CD4-positive, alpha-beta T cell treated with Interferon gamma for 1 hour (primary cell): ENCODE results near the gene SELENOF.
"Not testable (repeated sequence)": the region's sequence is repeated elsewhere in the genome, so short reads cannot be mapped to it uniquely, and the experiment has no call there.

ENCODE experiments used
- DNase-seq: peaks from one replicate; pipeline ENCODE4 v3.0.0-alpha.2; 2020

The SELENOF gene

DNA sequence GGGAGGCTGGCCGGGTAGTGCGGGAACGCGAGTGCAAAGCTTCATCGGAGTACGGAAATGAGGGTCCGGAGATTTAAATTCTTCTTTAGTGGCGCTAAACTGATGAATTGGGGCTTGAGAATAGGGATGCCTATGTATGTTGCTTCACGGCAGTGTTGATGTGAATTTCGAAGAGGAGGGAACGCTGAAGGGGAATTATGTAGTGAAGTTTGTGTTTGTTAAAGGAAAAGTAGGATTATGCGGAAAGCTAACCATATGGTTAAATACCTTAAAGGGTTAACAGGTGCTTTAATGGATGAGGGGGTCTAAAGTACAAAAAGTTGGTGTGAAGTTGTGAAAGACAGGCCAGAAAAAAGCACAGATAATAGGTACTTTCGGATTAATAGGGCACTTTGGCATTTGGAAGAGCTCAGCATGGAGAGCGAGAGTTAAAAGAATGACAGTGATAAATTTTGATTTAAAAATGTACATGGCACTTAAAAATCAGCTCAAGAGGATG, 1.9 kb upstream of the SELENOF start:
- no peak for DNase-seq

DNA sequence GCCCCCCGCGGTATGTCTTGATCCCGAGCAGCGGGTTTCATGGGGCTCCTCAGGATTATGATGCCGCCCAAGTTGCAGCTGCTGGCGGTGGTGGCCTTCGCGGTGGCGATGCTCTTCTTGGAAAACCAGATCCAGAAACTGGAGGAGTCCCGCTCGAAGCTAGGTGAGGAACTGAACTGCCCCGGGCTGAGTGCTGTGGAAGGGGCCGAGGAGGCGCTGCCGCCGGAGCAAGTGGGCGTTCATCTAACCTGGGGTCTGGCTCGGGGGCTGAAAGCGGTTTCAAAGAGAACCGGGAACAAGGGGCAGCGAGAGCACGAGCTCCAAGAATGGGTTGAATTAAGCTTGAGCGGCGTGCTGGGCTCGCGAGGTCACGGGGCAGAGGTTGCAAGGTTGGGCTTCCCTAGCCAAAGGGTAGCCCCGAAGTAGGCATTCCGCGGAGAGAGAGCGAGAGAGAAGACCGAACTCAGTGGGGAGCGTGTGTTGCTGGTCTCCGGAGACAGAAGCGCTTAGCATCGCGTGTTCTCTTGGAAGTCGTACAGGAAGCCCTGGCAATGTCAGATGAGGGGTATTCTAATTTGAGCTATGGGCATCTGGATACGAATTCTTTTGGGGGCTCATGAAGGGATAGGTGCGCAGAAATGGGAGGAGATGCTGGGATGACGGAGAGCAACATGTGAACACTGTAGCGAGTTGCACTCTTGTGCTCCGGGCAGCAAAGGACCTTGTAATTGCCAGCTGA, 1.2 kb upstream of the SELENOF start:
- peak; percentile 28 for DNase-seq

DNA sequence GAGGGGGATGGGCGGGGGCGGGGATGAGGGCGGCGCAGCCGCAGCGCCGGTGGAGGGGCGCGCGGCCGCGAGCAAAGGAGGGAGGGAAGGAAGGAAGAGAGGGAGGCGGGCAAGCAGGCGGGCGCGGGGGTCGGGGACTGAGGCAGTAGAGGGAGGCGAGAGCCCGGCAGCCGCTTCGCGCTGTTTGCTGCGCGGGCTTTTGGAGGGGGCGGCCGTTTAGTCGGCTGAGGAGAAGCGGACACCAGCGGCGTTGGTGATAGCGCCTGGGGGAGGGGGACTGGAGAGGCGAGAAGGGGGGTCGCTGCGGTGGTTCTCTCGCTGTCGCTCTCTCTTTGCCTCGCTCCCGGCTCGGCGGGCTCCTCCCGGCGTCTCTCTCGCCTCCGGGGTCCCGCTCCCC, 673 bp upstream of the SELENOF start, which contains the start of gene HS2ST1:
Gene HS2ST1, plus strand, starts transcription at position 35 of the 397 bp plus-strand sequence.
- no peak for DNase-seq

DNA sequence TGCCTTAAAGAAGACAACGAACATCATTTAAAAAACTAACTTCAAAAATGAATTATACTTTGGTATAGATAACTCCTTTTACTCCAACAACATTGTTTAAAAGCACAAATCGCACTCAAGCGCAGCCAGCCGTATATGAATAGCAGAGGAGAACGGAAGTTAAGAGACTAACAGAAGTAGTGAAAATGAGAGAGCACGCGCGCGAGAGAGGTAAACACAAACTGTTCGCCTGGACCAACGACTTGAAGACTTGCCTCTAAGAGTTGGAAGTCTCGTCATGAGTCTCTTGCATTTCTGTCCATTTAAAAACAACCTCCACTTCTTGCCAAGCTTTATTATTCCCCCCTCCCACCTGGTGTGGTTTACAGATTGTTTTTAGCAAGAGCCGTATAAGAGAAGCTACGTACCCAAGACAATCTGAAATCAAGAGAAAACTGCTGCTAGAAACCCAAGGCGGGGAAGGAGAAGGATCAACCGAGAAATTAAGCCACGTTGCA, 479 bp downstream of the SELENOF start:
- DNase-seq, result peak; percentile 15

DNA sequence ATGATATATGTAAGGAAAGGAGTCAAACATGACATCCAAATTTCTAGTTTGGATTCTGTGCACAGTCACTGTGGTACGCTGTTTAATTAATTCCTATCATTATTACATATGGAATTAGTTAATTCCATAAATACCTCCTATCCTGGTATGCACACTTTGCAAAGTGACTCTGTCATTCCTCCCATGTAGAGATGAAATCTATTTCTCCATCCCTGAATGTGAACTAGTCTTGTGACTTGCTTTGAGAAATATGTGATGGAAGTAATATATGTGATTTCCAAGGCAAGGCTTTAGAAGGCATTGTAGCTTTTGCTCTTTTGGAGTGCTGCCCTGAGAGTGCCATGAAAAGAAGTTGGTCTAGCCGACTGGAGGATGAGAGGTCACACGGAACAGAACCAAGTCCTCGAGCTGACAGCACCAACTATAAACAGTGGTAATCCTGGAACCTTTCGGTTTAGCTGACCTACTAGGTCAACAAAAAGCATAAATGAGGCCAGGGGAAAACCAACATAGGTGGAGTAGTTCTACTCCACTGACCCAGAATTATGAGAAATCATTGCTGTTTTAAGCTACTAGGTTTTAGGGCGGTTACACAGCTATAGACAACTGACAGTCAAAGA, 1.5 kb downstream of the SELENOF start:
- no peak for DNase-seq

DNA sequence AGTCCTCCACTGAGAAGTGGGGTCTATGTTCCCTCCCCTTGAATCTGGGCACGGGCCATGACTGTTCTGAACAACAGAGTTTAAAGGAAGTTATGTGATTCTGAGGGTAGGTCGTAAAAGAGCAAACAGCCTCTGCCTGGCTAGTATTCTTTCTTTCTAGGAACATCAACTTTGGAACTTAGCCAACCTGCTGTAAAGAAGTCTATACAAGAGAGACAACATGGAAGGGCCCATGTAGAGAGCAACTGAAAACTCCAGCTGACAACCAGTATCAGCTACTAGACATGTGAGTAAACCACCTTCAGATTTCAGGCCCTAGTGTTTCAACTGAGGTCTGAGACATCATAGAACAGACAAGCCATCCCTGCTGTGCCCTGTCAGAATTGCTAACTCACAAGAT, 7.5 kb downstream of the SELENOF start:
- DNase-seq, result no peak

DNA sequence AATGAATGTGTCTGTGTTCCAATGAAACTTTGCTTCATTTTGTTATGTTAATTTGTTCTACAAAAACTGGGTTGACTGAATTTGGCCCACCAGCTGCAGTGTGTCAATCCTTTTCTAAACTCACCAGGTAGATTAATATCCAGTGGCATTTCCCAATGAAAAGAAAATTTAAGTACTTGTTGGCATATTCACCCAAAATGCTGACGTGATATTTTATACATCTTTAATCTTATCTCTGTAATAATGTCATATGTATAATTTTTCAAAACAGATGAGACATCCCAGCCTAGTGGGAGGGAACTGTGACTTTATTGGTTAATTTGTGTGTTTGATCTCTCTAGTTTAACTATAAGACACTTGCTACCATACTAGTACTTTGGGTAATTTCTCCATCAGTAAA, 8.1 kb downstream of the SELENOF start:
- no peak for DNase-seq

DNA sequence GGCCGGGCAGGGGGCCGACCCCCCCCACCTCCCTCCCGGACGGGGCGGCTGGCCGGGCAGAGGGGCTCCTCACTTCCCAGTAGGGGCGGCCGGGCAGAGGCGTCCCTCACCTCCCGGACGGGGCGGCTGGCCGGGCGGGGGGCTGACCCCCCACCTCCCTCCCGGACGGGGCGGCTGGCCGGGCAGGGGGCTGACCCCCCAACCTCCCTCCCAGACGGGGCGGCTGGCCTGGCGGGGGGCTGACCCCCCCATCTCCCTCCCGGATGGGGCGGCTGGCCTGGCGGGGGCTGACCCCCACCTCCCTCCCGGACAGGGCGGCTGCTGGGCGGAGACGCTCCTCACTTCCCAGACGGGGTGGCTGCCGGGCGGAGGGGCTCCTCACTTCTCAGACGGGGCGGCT, 14.5 kb downstream of the SELENOF start:
- DNase-seq, result not testable (repeated sequence)

DNA sequence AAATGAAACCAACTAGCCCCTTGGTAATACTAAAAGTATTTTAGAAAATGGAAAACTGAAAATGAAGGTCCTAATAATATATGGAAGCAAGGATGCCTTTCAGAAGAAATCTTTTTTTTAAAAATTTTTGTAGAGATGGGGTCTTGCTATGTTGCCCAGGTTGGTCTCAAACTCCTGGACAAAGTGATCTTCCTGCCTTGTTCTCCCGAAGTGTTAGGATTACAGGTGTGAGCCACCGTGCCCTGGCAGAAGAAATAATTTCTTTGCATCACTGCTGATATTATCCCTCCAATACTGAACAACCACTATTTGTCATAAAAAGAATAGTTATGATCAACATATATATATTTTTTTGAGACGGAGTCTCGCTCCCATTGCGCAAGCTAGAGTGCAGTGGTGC, 25.6 kb downstream of the SELENOF start:
- DNase-seq, result no peak

DNA sequence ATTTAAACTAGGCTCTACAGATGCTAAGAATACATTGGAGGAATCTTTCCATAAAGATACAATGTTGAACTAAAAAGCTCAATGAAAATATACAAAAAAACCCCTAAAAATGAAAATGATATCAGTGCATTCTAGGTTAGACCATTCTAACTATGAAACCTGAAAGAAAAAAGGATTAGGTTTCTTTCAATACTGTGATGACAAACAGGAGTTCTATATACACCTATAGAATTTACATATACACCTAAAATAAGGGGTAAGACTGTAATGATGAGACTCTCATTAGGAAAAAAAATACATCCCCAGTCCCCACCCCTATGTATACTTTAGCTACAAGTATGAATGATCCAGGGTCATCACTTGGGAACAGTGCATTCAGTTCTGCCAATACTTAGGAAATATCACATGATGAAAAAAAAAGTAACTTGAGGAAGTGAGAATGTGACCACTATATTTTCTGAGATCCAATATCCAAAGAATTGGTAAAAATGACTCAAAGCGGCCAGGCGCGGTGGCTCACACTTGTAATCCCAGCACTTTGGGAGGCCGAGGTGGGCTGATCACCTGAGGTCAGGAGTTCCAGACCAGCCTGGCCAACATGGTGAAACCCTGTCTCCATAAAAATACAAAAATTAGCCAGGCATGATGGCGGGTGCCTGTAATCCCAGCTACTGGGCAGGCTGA, 26.3 kb downstream of the SELENOF start:
- DNase-seq, result no peak

DNA sequence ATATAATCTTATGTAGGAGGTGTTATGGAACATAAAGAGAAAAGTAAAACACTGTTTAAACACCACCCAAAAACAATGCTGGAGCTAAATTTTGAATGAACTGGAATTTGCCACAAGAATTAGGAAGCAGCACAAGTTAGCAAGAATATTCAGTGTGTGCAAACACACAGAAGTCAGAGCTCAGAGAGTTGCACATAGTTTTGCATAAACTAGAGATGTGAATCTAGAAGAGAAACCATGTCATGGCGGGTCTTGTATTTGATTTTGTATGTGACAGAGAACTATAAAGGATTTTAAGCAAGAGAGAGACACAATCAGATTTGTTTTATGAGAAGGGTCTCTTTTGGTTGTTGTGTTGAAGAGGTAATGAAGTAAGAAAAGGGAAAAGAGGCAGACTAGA, 38.2 kb downstream of the SELENOF start:
- no peak for DNase-seq

DNA sequence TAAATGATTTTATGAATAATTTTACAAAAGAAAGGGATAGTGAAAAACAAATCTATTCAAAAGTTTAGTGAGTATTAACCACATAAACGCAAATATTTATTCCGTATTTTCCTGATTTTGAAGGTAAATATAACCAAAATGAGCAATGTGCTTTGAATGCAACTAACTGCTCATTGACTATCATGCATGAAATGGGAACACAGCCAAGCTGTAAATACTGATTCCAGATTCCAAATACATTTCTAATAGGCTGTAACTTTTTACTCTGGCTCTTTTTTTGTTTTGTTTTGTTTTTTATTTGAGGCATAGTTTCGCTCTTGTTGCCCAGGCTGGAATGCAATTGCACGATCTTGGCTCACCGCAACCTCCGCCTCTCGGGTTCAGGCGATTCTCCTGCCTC, 41.8 kb downstream of the SELENOF start:
- DNase-seq, result no peak

DNA sequence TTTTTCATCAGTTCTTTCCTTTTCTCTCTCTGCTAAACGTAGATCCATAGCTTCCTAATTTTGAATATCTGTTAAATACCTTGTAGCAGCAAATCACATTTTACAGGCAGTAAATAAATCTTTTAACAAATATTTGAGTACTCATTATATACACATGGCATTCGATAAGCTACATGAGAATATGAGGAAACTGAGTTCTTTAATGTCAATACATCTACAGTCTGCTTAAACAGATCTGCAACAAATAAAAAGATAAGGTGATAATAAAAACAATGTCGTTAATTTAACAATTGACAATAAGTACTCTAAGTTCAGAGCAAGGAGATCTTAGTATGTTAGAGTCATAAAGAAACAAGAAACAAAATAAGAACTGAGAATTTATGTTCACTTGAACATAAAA, 42.9 kb downstream of the SELENOF start:
- no peak for DNase-seq

DNA sequence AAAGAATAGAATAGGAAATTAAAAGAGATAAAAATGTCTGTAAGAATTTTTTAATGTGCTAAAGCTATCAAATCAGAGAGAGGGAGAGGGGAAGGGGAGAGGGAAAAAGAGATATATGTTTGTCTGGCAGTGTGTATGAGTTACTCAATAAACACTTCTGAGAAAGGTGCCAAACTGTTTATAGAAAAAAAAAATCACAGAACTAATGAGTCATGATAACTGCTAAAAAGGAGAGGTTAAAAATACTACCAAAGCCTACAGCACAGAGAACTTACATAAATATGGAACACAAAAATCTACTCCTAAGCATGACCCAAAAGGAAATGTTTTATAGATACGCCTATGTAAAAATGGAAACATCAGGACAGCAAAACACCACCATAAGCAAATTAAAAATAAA, 45.4 kb downstream of the SELENOF start:
- DNase-seq, result no peak

DNA sequence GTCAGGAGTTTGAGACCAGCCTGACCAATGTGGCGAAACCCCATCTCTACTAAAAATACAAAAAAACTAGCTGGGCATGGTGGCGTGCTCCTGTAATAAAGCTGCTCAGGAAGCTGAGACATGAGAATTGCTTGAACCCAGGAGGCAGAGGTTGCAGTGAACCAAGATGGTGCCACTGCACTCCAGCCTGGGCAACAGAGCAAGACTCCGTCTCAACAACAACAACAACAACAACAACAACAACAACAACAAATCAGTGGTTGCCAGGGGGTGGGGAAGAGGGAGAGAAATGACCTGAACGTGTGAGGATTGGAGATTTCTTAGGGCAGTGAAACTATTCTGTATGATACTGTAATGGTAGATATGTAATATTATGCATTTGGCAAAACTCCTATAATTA, 46.6 kb downstream of the SELENOF start:
- not testable (repeated sequence) for DNase-seq

DNA sequence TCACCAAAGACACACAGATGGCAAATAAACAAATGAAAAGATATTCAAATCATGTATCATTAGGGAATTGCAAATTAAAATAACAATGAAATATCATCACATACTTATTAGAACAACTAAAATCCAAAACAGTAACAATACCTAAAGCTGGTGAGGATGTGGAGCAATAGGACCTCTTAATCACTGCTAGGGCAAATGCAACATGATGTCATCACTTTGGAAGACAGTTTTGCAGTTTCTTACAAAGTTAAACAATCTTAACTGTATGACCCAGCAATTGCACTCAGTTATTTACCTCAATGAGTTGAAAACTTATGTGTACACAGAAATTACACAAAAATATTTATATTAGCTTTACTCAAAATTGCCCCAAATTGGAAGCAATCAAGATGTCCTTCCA, 47.3 kb downstream of the SELENOF start:
- DNase-seq, result no peak

DNA sequence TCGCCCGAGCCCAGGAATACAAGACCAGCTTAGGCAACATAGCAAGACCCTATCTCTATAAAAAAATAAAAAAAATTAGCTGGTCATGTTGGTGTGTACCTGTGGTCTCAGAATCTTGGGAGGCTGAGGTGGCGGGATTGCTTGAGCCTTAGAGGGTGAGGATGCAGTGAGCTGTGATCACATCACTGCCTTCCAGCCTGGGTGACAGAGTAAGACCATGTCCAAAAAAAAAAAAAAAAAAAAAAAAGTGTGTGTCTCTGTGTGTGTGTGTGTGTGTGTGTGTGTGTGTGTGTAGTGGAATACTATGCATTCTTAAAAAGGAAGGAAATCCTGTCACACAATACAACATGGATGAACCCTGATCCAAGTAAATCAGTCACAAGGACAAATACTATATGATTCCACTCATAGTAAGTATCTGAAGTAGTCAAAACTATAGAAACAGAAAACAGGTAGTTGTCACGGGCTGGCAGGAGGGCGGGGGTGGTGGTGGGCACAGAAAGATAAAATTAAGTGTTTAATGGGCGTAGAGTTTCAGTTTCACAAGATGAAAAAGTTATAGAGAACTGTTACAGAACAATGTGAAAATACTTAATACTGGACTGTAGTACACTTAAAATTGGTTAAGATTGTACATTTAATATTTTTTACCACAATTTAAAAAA, 47.8 kb downstream of the SELENOF start:
- peak; percentile 5 for DNase-seq

DNA sequence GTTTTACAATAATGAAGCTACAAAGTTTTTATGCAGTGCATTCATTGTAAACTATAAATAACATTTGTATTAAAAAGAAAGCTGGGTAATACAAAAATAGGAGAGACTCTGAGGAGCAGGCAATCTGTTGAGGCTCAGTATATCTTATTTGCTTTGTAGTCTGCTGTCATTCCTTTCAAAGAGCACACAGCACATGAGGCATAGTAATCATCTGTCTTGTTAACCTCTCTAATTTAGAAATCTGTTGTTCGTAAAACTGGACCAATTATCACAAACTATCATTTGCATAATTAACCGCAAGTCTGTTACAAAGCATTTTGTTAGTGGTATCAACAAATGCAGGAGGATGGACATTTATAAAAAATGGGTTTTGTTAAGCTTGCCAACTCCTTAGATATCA, 51.0 kb downstream of the SELENOF start:
- DNase-seq, result no peak

DNA sequence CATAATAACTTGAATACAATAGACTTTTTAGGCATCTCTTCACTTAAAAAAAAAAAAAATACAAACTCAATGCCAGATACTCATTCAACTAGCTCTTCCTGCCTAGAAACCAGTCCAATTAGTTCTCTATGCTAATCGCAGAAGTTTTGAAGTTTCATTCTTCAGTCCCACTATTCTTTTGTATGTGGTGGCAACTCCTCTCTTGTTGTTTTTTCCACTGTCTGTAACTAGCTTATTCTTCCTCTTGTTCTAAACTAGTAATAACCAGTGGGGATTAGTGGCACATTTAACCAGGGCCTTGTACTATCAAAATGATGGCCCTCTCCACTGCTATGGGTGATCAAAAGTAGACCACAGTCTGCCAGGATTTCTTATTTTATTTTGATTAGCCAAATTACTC, 52.5 kb downstream of the SELENOF start:
- DNase-seq, result no peak

DNA sequence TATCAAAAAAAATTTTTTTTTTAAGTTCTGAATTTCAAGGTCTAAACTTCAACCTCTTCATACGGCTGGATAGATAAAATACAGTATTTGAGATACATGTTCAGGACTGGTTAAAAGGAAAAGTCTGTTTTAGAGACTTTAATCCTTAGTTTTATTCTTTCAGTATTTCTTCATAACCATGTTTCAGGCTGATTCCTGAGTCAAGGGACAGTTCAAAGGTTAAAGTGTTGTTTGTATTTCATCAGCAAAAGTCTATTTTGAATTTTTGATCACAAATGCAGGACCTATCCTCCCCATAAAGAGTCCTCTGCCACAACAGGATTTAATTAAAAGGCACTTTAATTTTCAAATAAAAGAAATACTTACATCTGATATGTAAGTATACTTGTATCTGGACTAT, 53.5 kb downstream of the SELENOF start:
- no peak for DNase-seq

DNA sequence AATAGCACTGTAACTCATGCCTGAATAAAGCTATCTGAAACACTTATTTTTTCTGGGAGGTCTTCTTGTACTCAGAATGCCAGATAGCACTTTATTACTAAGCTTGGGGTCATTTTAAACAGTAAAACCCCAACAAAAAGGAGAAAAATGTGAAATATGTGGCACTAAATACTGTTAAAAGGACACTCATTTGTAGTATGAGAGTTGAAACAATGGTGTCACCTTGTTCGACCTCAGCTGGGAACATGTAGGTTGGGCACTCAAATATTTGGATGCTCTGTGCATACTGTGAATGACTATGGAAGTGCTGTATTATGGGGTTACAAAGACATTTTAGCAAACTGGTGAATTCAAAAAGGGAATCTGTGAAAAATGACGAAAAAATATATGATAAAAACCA, 53.9 kb downstream of the SELENOF start:
- DNase-seq, result no peak

DNA sequence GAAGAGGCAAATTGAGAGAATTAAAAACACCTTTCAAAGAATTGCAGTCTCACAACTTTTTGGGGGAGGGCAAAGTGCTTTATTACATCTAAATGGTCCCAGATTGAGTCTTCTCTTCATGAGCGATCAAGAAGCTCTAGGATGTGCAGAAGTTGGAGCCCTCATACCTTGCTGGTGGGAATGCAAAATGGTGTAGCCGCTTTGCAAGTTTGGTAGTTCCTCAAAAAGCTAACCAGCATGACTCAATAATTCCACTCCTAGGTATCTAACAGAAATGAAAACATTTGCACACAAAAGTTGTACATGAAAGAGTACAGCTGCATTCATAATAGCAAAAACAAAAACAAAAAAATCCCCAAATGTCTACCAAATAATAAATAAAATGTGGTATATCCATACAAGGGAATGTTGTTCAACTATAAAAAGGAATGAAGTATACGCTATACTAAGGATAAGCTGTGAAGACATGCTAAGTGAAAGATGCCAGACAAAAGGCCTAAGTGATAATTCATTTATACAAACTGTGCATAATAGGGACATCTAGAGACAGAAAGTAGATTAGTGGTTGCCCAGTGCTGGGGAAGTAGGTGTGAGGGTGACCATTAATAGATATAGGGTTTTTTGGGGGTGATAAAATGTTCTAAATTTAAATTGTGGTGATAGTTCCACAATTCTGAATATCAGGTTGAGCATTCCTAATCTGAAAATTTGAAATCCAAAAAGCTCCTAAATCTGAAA, 55.2 kb downstream of the SELENOF start:
- no peak for DNase-seq

DNA sequence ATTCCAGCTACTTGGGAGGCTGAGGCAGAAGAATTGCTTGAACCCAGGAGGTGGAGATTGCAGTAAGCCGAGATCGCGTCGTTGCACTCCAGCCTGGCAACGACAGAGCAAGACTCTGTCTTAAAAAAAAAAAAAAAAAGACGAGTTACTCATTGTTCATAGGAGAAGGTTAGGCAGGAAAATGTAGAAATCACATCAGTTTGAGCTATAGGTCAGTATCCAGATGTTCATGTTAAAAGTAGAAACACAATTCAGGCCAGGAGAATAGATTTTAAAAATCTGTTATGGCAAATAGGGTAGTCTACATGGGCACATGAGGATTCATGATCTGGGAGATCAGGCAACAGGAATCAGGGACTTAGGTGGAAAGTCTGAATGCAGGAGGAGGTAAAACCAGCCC, 57.7 kb downstream of the SELENOF start:
- no peak for DNase-seq
